ENCODE measurements around the gene PHF12.

DNA sequence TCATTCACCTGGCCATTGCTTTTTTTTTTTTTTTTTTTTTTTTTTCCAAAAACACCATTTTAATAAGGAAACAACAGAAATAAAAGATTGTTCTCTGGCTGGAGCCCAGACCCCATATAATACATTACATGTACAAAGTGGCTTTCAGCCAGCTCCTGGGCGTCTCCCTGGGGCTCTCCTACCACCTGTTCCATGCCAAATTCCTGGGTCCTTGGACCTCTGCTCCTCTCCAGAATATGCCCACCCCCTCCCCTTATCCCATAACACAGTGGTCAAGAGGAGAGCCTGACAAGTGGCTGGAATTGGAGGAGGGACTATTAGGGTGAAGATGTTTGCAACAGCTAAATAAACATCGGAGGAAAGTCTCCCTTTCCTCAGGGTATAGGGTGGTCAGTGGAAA lies 3.6 kb upstream of the PHF12 start:
- TF ChIP-seq KDM3A (CRISPR knock-in tag; IDR thresholded peaks at IDR 0.05; ENCODE audit: low read depth) (no peak), ZFX (CRISPR knock-in tag; IDR thresholded peaks at IDR 0.05; ENCODE audit: low read depth) (no peak), ZNF878 (CRISPR knock-in tag; IDR thresholded peaks at IDR 0.05) (no peak)
- TF ChIP-seq, protein P1, sequence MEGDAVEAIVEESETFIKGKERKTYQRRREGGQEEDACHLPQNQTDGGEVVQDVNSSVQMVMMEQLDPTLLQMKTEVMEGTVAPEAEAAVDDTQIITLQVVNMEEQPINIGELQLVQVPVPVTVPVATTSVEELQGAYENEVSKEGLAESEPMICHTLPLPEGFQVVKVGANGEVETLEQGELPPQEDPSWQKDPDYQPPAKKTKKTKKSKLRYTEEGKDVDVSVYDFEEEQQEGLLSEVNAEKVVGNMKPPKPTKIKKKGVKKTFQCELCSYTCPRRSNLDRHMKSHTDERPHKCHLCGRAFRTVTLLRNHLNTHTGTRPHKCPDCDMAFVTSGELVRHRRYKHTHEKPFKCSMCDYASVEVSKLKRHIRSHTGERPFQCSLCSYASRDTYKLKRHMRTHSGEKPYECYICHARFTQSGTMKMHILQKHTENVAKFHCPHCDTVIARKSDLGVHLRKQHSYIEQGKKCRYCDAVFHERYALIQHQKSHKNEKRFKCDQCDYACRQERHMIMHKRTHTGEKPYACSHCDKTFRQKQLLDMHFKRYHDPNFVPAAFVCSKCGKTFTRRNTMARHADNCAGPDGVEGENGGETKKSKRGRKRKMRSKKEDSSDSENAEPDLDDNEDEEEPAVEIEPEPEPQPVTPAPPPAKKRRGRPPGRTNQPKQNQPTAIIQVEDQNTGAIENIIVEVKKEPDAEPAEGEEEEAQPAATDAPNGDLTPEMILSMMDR (CRISPR knock-in tag; IDR thresholded peaks at IDR 0.05), result no peak
- TF ChIP-seq, protein P2, sequence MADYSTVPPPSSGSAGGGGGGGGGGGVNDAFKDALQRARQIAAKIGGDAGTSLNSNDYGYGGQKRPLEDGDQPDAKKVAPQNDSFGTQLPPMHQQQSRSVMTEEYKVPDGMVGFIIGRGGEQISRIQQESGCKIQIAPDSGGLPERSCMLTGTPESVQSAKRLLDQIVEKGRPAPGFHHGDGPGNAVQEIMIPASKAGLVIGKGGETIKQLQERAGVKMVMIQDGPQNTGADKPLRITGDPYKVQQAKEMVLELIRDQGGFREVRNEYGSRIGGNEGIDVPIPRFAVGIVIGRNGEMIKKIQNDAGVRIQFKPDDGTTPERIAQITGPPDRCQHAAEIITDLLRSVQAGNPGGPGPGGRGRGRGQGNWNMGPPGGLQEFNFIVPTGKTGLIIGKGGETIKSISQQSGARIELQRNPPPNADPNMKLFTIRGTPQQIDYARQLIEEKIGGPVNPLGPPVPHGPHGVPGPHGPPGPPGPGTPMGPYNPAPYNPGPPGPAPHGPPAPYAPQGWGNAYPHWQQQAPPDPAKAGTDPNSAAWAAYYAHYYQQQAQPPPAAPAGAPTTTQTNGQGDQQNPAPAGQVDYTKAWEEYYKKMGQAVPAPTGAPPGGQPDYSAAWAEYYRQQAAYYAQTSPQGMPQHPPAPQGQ (CRISPR knock-in tag; IDR thresholded peaks at IDR 0.05; ENCODE audit: borderline replicate concordance), result no peak
